ENCODE results near the gene KIF12. TPM values are rescaled to one million over a fixed set of nuclear protein-coding genes. Genes with fewer than 3 reads are reported as not detected.
A peak's percentile ranks its signal among the peaks of the same experiment; 100 is the strongest.

KIF12 gene
- total and polyA plus RNA-seq, 2 of the 13 experiments (the other 11 are each of a cell fraction or from before 2014, with no cell fraction given): 1.8 to 12.5 TPM

- TF ChIP-seq BCLAF1 (IDR thresholded peaks at IDR 0.05) (no peak), RERE (CRISPR knock-in tag; IDR thresholded peaks at IDR 0.05; ENCODE audit: low read depth) (no peak), ZNF639 (CRISPR knock-in tag; conservative IDR thresholded peaks at IDR 0.05) (no peak), HBP1 (CRISPR knock-in tag; IDR thresholded peaks at IDR 0.05; ENCODE audit: low read depth) (no peak), GATAD2A (CRISPR knock-in tag; IDR thresholded peaks at IDR 0.05) (peak; percentile 19; the same call in 1 of the 2 replicates), ZSCAN29 (CRISPR knock-in tag; conservative IDR thresholded peaks at IDR 0.05) (0 out of 2 replicates have a peak, but pooled peaks have one; percentile 53), TOPORS (CRISPR knock-in tag; IDR thresholded peaks at IDR 0.05) (peak; percentile 56; the same call in 1 of the 2 replicates), THAP8 (CRISPR knock-in tag; IDR thresholded peaks at IDR 0.05; ENCODE audit: borderline replicate concordance) (no peak), ZBTB49 (CRISPR knock-in tag; IDR thresholded peaks at IDR 0.05; ENCODE audit: borderline replicate concordance) (no peak), JARID2 (CRISPR knock-in tag; IDR thresholded peaks at IDR 0.05; ENCODE audit: insufficient replicate concordance) (no peak)
Measured at GRCh38 chr9:114059047-114059803, 39.9 kb downstream of the KIF12 start (continued).
